ENCODE results near the gene FPGS. TPM values are rescaled to one million over a fixed set of nuclear protein-coding genes. Genes with fewer than 3 reads are reported as not detected.
"Not testable (repeated sequence)": the region's sequence is repeated elsewhere in the genome, so short reads cannot be mapped to it uniquely, and the experiment has no call there.

FPGS gene
- total RNA-seq, 1 donor from 2014 or later = 32.8 TPM

GRCh38 chr9:127841087-127841835 is 38.6 kb downstream of the FPGS start:
- Histone ChIP-seq H3K4me3 (no peak overlapping the region), H3K36me3 (no peaks in the 10 kb centered on the region), H4K20me1 (ENCODE audit: low read depth) (no peaks in the 10 kb centered on the region), H2AFZ (replicated peaks) (no peak overlapping the region), H3K9me3 (ENCODE audit: low read depth) (no peaks in the 10 kb centered on the region), H3K27me3 (no peaks in the 10 kb centered on the region), H3K27ac (no peak overlapping the region), H3F3A (ENCODE audit: low read depth) (no peaks in the 10 kb centered on the region), H3K9ac (no peak overlapping the region), H3K79me2 (ENCODE audit: low read depth) (no peaks in the 10 kb centered on the region), H3K4me1 (peaks cover 3% of the 10 kb centered on the region), H3K4me2 (no peak overlapping the region)
- H3K4me1 Mint-ChIP-seq = peaks cover 33% of the 10 kb centered on the region
- no peaks in the 10 kb centered on the region for H3K36me3 Mint-ChIP-seq
- no peak overlapping the region for H3K4me3 Mint-ChIP-seq
- H3K9me3 Mint-ChIP-seq = no peaks in the 10 kb centered on the region
- no peak for TF ChIP-seq CTCF (IDR thresholded peaks at IDR 0.05)
- no peak for TF ChIP-seq EZH2 (IDR thresholded peaks at IDR 0.05)
- TF ChIP-seq EZH2phosphoT487 (IDR thresholded peaks at IDR 0.05) = no peak
- H3K27ac Mint-ChIP-seq = no peak overlapping the region
- no peak for DNase-seq (ENCODE audit: low spot score)
- H3K27me3 Mint-ChIP-seq (ENCODE audit: insufficient read depth, low read depth) = peaks cover 6% of the 10 kb centered on the region

- Histone ChIP-seq H3K4me1 (no peaks in the 10 kb centered on the region), H3K9ac (no peak overlapping the region), H3K4me3 (no peak overlapping the region), H3K79me2 (ENCODE audit: low read depth) (no peaks in the 10 kb centered on the region), H3F3A (ENCODE audit: low read depth) (no peaks in the 10 kb centered on the region), H3K27ac (no peak overlapping the region), H3K27me3 (no peaks in the 10 kb centered on the region), H3K9me3 (ENCODE audit: low read depth) (no peaks in the 10 kb centered on the region), H3K36me3 (no peaks in the 10 kb centered on the region), H4K20me1 (ENCODE audit: low read depth) (no peaks in the 10 kb centered on the region), H3K4me2 (no peak overlapping the region), H2AFZ (replicated peaks) (peak overlapping the region; percentile 68)
- H3K4me3 Mint-ChIP-seq = no peak overlapping the region
- no peak for DNase-seq (ENCODE audit: low spot score)
- H3K9me3 Mint-ChIP-seq = peaks cover 7% of the 10 kb centered on the region
- no peak overlapping the region for H3K27ac Mint-ChIP-seq
- peaks cover 12% of the 10 kb centered on the region for H3K4me1 Mint-ChIP-seq
- H3K27me3 Mint-ChIP-seq (ENCODE audit: insufficient read depth, low read depth) = no peaks in the 10 kb centered on the region
- H3K36me3 Mint-ChIP-seq = no peaks in the 10 kb centered on the region
- TF ChIP-seq CTCF (IDR thresholded peaks at IDR 0.05) (no peak), EZH2 (IDR thresholded peaks at IDR 0.05) (no peak), EZH2phosphoT487 (IDR thresholded peaks at IDR 0.05) (no peak)
Measured at GRCh38 chr9:127844821-127845359, 42.2 kb downstream of the FPGS start.

GRCh38 chr9:127845619-127846018 is 42.9 kb downstream of the FPGS start:
- H2AFZ ChIP-seq (replicated peaks); H4K20me1 ChIP-seq (ENCODE audit: low read depth); H3K4me3 Mint-ChIP-seq; H3K27ac ChIP-seq; H3K4me2 ChIP-seq; H3K9ac ChIP-seq; H3K9me3 Mint-ChIP-seq; H3K79me2 ChIP-seq (ENCODE audit: low read depth); H3K4me3 ChIP-seq; H3K4me1 ChIP-seq; H3K27me3 Mint-ChIP-seq (ENCODE audit: insufficient read depth, low read depth); DNase-seq (ENCODE audit: low spot score); H3K27me3 ChIP-seq; H3K27ac Mint-ChIP-seq; H3F3A ChIP-seq (ENCODE audit: low read depth); H3K36me3 Mint-ChIP-seq; H3K36me3 ChIP-seq; H3K9me3 ChIP-seq (ENCODE audit: low read depth): not testable (repeated sequence)
- H3K4me1 Mint-ChIP-seq = peaks cover 11% of the 10 kb centered on the region
